DND-41 (cell line): ENCODE results near the gene COL13A1.

ENCODE experiments used
- ATAC-seq: fragments of 200-7000 bp; cut with Tn5 transposase; 3 replicates; pipeline ENCODE4 v1.9.1; 2021; ENCODE audit warnings: low read depth; ENCODE audit not compliant: insufficient read depth
- DNase-seq: peaks from one replicate; pipeline ENCODE4 v3.0.0-alpha.2; 2020
- H2AFZ ChIP-seq: 2 replicates; pipeline ENCODE4 v1.6.0; 2012; ENCODE audit warnings: low read depth, low read length
- H3K27ac ChIP-seq: 2 replicates; pipeline ENCODE4 v1.5.1; 2012; ENCODE audit warnings: low read length, inconsistent platforms
- H3K27me3 ChIP-seq: fragments of 200-600 bp; sonication (generic); 2 replicates; pipeline ENCODE4 v1.6.0; 2012; ENCODE audit warnings: low read length, mild to moderate bottlenecking, inconsistent platforms; ENCODE audit not compliant: insufficient read depth, poor library complexity
- H3K36me3 ChIP-seq: 2 replicates; pipeline ENCODE4 v1.5.1; 2012; ENCODE audit warnings: low read length, inconsistent platforms; ENCODE audit not compliant: insufficient read depth
- H3K4me1 ChIP-seq: 2 replicates; pipeline ENCODE4 v1.5.1; 2012; ENCODE audit warnings: mild to moderate bottlenecking, low read length; ENCODE audit not compliant: insufficient read depth
- H3K4me2 ChIP-seq: 2 replicates; pipeline ENCODE4 v1.6.0; 2012; ENCODE audit warnings: mild to moderate bottlenecking, moderate library complexity, low read length, inconsistent platforms; ENCODE audit not compliant: insufficient read depth
- H3K4me3 ChIP-seq, 2 experiments: fragments of 200-600 bp in 1 of 2; shearing (Covaris generic) in 1 of 2; 2 replicates each; pipeline ENCODE4 v1.5.1; 2012 to 2016; ENCODE audit warnings: inconsistent platforms in 2 of 2, low read length in 2 of 2, mild to moderate bottlenecking in 2 of 2, low read depth in 1 of 2, moderate library complexity in 1 of 2
- H3K79me2 ChIP-seq: 2 replicates; pipeline ENCODE4 v1.6.0; 2012; ENCODE audit warnings: low read length, inconsistent platforms; ENCODE audit not compliant: insufficient read depth
- H3K9ac ChIP-seq: 2 replicates; pipeline ENCODE4 v1.6.0; 2012; ENCODE audit warnings: low read depth, mild to moderate bottlenecking, inconsistent platforms, low read length, moderate library complexity
- H3K9me3 ChIP-seq: 2 replicates; pipeline ENCODE4 v1.5.1; 2012; ENCODE audit warnings: low read length, moderate library complexity, mild to moderate bottlenecking, inconsistent platforms; ENCODE audit not compliant: insufficient read depth, severe bottlenecking
- H4K20me1 ChIP-seq: 2 replicates; pipeline ENCODE4 v1.6.0; 2012; ENCODE audit warnings: low read length; ENCODE audit not compliant: insufficient read depth
- EZH2 ChIP-seq: IDR thresholded peaks from 3 replicates; pipeline ENCODE4 v1.6.1; 2012; ENCODE audit warnings: borderline replicate concordance, low read depth, mild to moderate bottlenecking, moderate library complexity, low read length, inconsistent platforms; ENCODE audit not compliant: severe bottlenecking
- TF ChIP-seq, protein P1 (sequence below): IDR thresholded peaks from 2 replicates; pipeline ENCODE4 v1.5.1; 2012; ENCODE audit warnings: borderline replicate concordance, low read length, moderate library complexity, mild to moderate bottlenecking; ENCODE audit not compliant: poor library complexity, severe bottlenecking; ENCODE audit errors: extremely low read depth

The COL13A1 gene

DNA sequence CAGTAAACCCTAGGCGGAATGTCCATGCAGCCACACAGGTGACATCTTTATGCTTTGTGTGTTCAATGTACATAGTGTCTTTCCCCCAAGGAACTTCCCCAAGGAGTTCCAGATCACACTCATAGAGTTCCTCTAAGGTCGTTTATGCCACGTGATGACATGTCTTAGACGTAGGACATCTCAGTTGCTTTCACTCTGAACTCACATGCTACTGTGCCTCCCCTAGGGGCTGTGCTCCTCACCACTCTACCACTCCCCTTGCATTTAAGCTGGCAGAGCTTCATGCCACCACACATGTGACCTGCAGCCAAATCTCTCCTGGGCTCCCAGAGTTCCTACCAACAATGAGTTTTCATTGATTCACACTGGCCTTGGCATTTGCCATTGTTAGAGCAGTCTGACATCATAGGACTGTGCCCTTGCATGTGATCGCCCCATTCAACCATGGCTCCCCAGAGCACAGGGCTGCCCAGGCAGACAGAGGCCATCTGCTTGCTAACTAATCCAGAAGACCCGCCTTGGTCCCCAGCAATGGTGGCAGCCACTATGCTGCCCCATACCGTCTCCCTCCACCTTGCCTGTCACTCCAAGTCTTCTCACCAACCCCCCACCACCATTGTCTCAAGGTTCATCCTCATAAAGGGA lies 155.7 kb downstream of the COL13A1 start:
- TF ChIP-seq EZH2, result no peak
- TF ChIP-seq, protein P1, sequence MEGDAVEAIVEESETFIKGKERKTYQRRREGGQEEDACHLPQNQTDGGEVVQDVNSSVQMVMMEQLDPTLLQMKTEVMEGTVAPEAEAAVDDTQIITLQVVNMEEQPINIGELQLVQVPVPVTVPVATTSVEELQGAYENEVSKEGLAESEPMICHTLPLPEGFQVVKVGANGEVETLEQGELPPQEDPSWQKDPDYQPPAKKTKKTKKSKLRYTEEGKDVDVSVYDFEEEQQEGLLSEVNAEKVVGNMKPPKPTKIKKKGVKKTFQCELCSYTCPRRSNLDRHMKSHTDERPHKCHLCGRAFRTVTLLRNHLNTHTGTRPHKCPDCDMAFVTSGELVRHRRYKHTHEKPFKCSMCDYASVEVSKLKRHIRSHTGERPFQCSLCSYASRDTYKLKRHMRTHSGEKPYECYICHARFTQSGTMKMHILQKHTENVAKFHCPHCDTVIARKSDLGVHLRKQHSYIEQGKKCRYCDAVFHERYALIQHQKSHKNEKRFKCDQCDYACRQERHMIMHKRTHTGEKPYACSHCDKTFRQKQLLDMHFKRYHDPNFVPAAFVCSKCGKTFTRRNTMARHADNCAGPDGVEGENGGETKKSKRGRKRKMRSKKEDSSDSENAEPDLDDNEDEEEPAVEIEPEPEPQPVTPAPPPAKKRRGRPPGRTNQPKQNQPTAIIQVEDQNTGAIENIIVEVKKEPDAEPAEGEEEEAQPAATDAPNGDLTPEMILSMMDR, result no peak
- Histone ChIP-seq H3K4me3 (no peak overlapping the region), H3K4me2 (no peak overlapping the region), H3K36me3 (no peaks in the 10 kb centered on the region), H4K20me1 (peaks cover 2% of the 10 kb centered on the region; the same call in 1 of the 2 replicates), H3K9ac (no peak overlapping the region), H3K9me3 (no peaks in the 10 kb centered on the region), H3K4me1 (no peaks in the 10 kb centered on the region), H3K79me2 (no peaks in the 10 kb centered on the region), H3K27ac (no peak overlapping the region), H3K27me3 (peaks cover 27% of the 10 kb centered on the region), H2AFZ (no peak overlapping the region)
- no peak for DNase-seq
- ATAC-seq, result no peak

DNA sequence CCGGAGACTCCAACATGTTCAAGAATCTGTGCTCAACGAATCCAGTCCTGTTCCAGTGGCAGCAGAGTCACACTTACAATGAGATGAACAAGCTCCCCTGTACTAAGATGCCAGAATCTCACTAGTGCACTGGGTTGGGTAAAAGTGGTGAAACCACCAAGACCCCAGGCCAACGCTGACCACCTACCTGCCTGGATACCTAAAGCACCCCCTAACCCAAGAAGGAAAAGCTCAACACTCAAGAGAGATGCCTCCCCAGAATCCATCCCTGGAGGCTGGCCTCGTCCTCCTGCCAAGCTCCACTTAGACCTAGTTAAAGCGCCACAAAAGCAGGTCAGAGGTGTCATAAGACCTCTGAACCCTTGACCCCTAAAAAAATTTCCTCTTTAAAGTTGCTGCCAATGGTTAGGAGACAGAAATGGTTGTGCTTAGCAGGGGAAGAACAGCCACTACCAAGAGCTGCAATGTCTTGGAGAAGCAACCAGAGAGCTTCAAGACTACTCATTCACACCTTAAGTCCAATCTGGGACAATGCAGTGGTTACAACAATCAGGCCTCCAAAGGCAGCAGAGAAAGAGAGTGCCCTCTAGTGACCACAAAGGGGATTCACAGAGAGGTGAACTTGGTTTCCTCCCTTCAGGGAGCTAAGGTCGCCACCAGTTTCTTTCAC lies 156.3 kb downstream of the COL13A1 start:
- H3K27ac ChIP-seq, result no peak overlapping the region
- DNase-seq (peak; percentile 33), ATAC-seq (peak; percentile 80)
- H3K4me1 ChIP-seq, result no peaks in the 10 kb centered on the region
- H2AFZ ChIP-seq, result no peak overlapping the region
- H3K9ac ChIP-seq, result no peak overlapping the region
- peaks cover 26% of the 10 kb centered on the region for H3K27me3 ChIP-seq
- TF ChIP-seq, protein P1, result peak; percentile 84
- no peak for TF ChIP-seq EZH2
- no peaks in the 10 kb centered on the region for H3K9me3 ChIP-seq
- no peak overlapping the region for H3K4me3 ChIP-seq
- no peak overlapping the region for H3K4me2 ChIP-seq
- H4K20me1 ChIP-seq, result peaks cover 2% of the 10 kb centered on the region; the same call in 1 of the 2 replicates
- H3K36me3 ChIP-seq, result no peaks in the 10 kb centered on the region
- no peaks in the 10 kb centered on the region for H3K79me2 ChIP-seq

DNA sequence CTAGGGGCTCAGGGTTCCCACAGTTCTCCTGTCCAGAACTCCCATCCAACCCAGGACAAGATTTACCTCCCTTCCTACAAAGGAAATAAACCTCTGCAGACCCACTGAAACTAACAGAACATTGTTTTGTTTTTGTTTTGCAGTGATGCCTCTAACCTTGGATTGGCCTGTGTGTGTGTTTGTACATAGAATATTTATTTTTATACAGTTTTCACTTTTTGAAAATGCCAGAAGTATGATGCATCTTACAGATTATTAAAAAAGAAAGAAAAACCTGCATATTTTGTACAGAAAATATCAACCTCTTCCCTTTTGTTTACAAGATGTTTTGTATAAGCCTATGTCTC lies 156.8 kb downstream of the COL13A1 start:
- ATAC-seq, result no peak
- no peak overlapping the region for H2AFZ ChIP-seq

More for the DNA sequence above, 156.8 kb downstream of the COL13A1 start:
- Histone ChIP-seq H3K9me3 (no peaks in the 10 kb centered on the region), H3K36me3 (no peaks in the 10 kb centered on the region), H4K20me1 (no peaks in the 10 kb centered on the region), H3K9ac (no peak overlapping the region), H3K4me1 (no peaks in the 10 kb centered on the region), H3K79me2 (no peaks in the 10 kb centered on the region), H3K4me3 (no peak overlapping the region), H3K27me3 (peaks cover 22% of the 10 kb centered on the region), H3K27ac (no peak overlapping the region), H3K4me2 (no peak overlapping the region)
- TF ChIP-seq EZH2, result no peak
- TF ChIP-seq, protein P1, result no peak
- DNase-seq, result no peak
